K562 (cell line): ENCODE results near the gene SCARF2. TPM values are rescaled to one million over a fixed set of nuclear protein-coding genes. Genes with fewer than 3 reads are reported as not detected.

Source experiments
- ARNT ChIP-seq, 2 experiments: fragments of 450-650 bp; IDR thresholded peaks; 2 replicates each; pipeline ENCODE4 v1.6.1; 2016; ENCODE audit warnings: mild to moderate bottlenecking in 1 of 2
- BRCA1 ChIP-seq, 2 experiments: fragments of 450-650 bp in 1 of 2; sonication (generic) in 1 of 2; formaldehyde crosslinking in 1 of 2; IDR thresholded peaks; 2 replicates each; pipeline versions ENCODE4 v1.5.0 to v1.6.1; 2017 to 2020; ENCODE audit warnings: mild to moderate bottlenecking in 1 of 2, missing genetic modification reagents in 1 of 2
- DIDO1 ChIP-seq: fragments of 450-650 bp; IDR thresholded peaks from 2 replicates; pipeline ENCODE4 v1.6.1; 2016; ENCODE audit warnings: low read depth, missing biosample characterization, missing genetic modification characterization
- ETV6 ChIP-seq, 3 experiments: fragments of 150-350 bp in 1 of 3; sonication (generic) in 1 of 3; formaldehyde crosslinking in 1 of 3; IDR thresholded peaks; 2 replicates each; pipeline versions ENCODE4 v1.6.1 to v1.8.0; 2014 to 2022; ENCODE audit warnings: borderline replicate concordance in 2 of 3, low read depth in 2 of 3, antibody characterized with exemption in 1 of 3, low read length in 1 of 3, mild to moderate bottlenecking in 1 of 3, missing genetic modification reagents in 1 of 3
- GATAD2B ChIP-seq: fragments of 450-650 bp; IDR thresholded peaks from 2 replicates; pipeline ENCODE4 v1.6.1; 2017; ENCODE audit warnings: mild to moderate bottlenecking, borderline replicate concordance
- MYNN ChIP-seq, 2 experiments: sonication (generic); formaldehyde crosslinking in 1 of 2; IDR thresholded peaks; 2 replicates each; pipeline versions ENCODE4 v1.5.0 to v1.6.1; 2016 to 2020; ENCODE audit warnings: antibody characterized with exemption in 1 of 2, missing genetic modification reagents in 1 of 2
- PCBP1 ChIP-seq: fragments of 200-400 bp; formaldehyde crosslinking; IDR thresholded peaks from 2 replicates; pipeline ENCODE4 v1.6.1; 2018; ENCODE audit warnings: mild to moderate bottlenecking, low read depth, low read length; ENCODE audit not compliant: poor library complexity, severe bottlenecking
- RUNX1 ChIP-seq: sonication (generic); IDR thresholded peaks from 2 replicates; pipeline ENCODE4 v1.6.1; 2016; ENCODE audit warnings: antibody characterized with exemption, low read depth
- ZBTB12 ChIP-seq: fragments of 250-450 bp; sonication (Bioruptor Pico); IDR thresholded peaks from 2 replicates; pipeline ENCODE4 v1.4.0; 2020
- ZBTB8A ChIP-seq: fragments of 450-650 bp; IDR thresholded peaks from 2 replicates; pipeline ENCODE4 v1.6.1; 2018; ENCODE audit warnings: mild to moderate bottlenecking, moderate library complexity; ENCODE audit not compliant: partially characterized antibody
- ZC3H11A ChIP-seq: IDR thresholded peaks from 2 replicates; pipeline ENCODE4 v1.6.1; 2012; ENCODE audit warnings: low read depth, low read length, improper control_type of control experiment
- ZFP30 ChIP-seq: fragments of 250-450 bp; sonication (Bioruptor Pico); IDR thresholded peaks from 2 replicates; pipeline ENCODE4 v1.8.0; 2022; ENCODE audit warnings: moderate library complexity, mild to moderate bottlenecking, inconsistent platforms, borderline replicate concordance
- ZNF143 ChIP-seq: sonication (generic); formaldehyde crosslinking; IDR thresholded peaks from 2 replicates; pipeline ENCODE4 v1.9.0; 2022; ENCODE audit warnings: mild to moderate bottlenecking, missing genetic modification reagents
- polyA plus RNA-seq, 8 experiments: library from polyadenylated mRNA; depleted of rRNA in 4 of 8; stranded (reverse) in 5 of 8; unstranded in 3 of 8; fragments of >200 nt; fragmentation: Nextera tagmentation in 2 of 8; fragmentation: Illumina TruSeq in 1 of 8; extraction: Ambion mirVana in 2 of 8; extraction: Trizol in 1 of 8; gene quantifications; 2 replicates each; pipeline versions ENCODE4 v1.2.1 to v1.2.3, GENCODE V29; 2011 to 2014; ENCODE audit warnings: inconsistent platforms in 1 of 8, missing spikeins in 1 of 8
- total RNA-seq, 7 experiments: library from RNA; depleted of rRNA in 6 of 7; stranded (reverse); fragments of >200 nt in 6 of 7; fragmentation: Illumina TruSeq in 2 of 7; extraction: Trizol in 2 of 7; gene quantifications; 2 replicates each; pipeline versions ENCODE4 v1.2.1 to v1.2.3, GENCODE V29; 2011 to 2021; ENCODE audit warnings: low replicate concordance in 1 of 7
- TF ChIP-seq, protein P1 (sequence below), 2 experiments: fragments of 450-650 bp; formaldehyde crosslinking in 1 of 2; IDR thresholded peaks; 2 replicates each; pipeline versions ENCODE4 v1.4.0 to v1.6.1; 2014 to 2020; ENCODE audit warnings: mild to moderate bottlenecking in 2 of 2, borderline replicate concordance in 1 of 2, low read depth in 1 of 2
- TF ChIP-seq, protein P2 (sequence below): fragments of 250-450 bp; sonication (Bioruptor Pico); IDR thresholded peaks from 2 replicates; pipeline ENCODE4 v1.8.0; 2021; ENCODE audit warnings: moderate library complexity, mild to moderate bottlenecking, inconsistent platforms

The SCARF2 gene
- total and polyA plus RNA-seq, 9 of the 15 experiments (the other 6 are each of a cell fraction or from before 2014, with no cell fraction given) = 0.06 to 0.32 (median 0.21) TPM; not detected in 5

GRCh38 chr22:20422271-20423007, 15.2 kb downstream of the SCARF2 start (continued):
- TF ChIP-seq, protein P1, sequence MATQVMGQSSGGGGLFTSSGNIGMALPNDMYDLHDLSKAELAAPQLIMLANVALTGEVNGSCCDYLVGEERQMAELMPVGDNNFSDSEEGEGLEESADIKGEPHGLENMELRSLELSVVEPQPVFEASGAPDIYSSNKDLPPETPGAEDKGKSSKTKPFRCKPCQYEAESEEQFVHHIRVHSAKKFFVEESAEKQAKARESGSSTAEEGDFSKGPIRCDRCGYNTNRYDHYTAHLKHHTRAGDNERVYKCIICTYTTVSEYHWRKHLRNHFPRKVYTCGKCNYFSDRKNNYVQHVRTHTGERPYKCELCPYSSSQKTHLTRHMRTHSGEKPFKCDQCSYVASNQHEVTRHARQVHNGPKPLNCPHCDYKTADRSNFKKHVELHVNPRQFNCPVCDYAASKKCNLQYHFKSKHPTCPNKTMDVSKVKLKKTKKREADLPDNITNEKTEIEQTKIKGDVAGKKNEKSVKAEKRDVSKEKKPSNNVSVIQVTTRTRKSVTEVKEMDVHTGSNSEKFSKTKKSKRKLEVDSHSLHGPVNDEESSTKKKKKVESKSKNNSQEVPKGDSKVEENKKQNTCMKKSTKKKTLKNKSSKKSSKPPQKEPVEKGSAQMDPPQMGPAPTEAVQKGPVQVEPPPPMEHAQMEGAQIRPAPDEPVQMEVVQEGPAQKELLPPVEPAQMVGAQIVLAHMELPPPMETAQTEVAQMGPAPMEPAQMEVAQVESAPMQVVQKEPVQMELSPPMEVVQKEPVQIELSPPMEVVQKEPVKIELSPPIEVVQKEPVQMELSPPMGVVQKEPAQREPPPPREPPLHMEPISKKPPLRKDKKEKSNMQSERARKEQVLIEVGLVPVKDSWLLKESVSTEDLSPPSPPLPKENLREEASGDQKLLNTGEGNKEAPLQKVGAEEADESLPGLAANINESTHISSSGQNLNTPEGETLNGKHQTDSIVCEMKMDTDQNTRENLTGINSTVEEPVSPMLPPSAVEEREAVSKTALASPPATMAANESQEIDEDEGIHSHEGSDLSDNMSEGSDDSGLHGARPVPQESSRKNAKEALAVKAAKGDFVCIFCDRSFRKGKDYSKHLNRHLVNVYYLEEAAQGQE (IDR thresholded peaks at IDR 0.05; ENCODE audit: borderline replicate concordance) = no peak
- TF ChIP-seq, protein P1 (CRISPR knock-in tag; IDR thresholded peaks at IDR 0.05; ENCODE audit: low read depth) = no peak
- TF ChIP-seq DIDO1 (tag) (no peak), GATAD2B (no peak), ZNF143 (no peak), ZBTB8A (no peak), ZC3H11A (no peak), BRCA1 (IDR thresholded peaks at IDR 0.05) (no peak), BRCA1 (CRISPR knock-in tag; IDR thresholded peaks at IDR 0.05) (peak; percentile 29; the same call in 1 of the 2 replicates), ARNT (IDR thresholded peaks at IDR 0.05) (no peak), RUNX1 (no peak), ZFP30 (CRISPR knock-in tag) (no peak), MYNN (IDR thresholded peaks at IDR 0.05) (no peak), MYNN (CRISPR knock-in tag; IDR thresholded peaks at IDR 0.05) (no peak), ZBTB12 (CRISPR knock-in tag) (no peak), PCBP1 (no peak), ETV6 (IDR thresholded peaks at IDR 0.05; ENCODE audit: borderline replicate concordance in 1 of 2, low read depth in 2 of 2, low read length in 1 of 2) (no peak), ETV6 (CRISPR knock-in tag; IDR thresholded peaks at IDR 0.05; ENCODE audit: borderline replicate concordance) (no peak)
- TF ChIP-seq, protein P2, sequence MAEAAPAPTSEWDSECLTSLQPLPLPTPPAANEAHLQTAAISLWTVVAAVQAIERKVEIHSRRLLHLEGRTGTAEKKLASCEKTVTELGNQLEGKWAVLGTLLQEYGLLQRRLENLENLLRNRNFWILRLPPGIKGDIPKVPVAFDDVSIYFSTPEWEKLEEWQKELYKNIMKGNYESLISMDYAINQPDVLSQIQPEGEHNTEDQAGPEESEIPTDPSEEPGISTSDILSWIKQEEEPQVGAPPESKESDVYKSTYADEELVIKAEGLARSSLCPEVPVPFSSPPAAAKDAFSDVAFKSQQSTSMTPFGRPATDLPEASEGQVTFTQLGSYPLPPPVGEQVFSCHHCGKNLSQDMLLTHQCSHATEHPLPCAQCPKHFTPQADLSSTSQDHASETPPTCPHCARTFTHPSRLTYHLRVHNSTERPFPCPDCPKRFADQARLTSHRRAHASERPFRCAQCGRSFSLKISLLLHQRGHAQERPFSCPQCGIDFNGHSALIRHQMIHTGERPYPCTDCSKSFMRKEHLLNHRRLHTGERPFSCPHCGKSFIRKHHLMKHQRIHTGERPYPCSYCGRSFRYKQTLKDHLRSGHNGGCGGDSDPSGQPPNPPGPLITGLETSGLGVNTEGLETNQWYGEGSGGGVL = no peak
